Stimulated activated CD8-positive, alpha-beta memory T cell treated with anti-CD3 and anti-CD28 coated beads, Interleukin-7, amount 100 ng/mL, for 4 hours (primary cell): ENCODE results near the gene MTMR1.

Source experiments
- DNase-seq, 2 donors: peaks; one replicate each; pipeline ENCODE4 v3.0.0-alpha.2; 2020; ENCODE audit warnings: low read depth in 2 of 2

Gene MTMR1

GRCh38 chrX:150692831-150693724, at the start of gene MTMR1:
Gene MTMR1, plus strand, starts transcription at chrX:150693396. Its CDS starts 135 bp downstream, at chrX:150693531.
- DNase-seq, result peak; percentile 24 to 58

GRCh38 chrX:150643958-150644357, 49.2 kb upstream of the MTMR1 start:
- no peak for DNase-seq

GRCh38 chrX:150644422-150644821, 48.8 kb upstream of the MTMR1 start:
- DNase-seq, result no peak

GRCh38 chrX:150647331-150647730, 45.9 kb upstream of the MTMR1 start:
- no peak for DNase-seq

GRCh38 chrX:150648296-150648940, 44.8 kb upstream of the MTMR1 start:
- no peak for DNase-seq

GRCh38 chrX:150649096-150649870, 43.9 kb upstream of the MTMR1 start:
- DNase-seq, result no peak

GRCh38 chrX:150651906-150652305, 41.3 kb upstream of the MTMR1 start:
- no peak for DNase-seq

GRCh38 chrX:150655788-150656187, 37.4 kb upstream of the MTMR1 start:
- no peak for DNase-seq

GRCh38 chrX:150663073-150663472, 30.1 kb upstream of the MTMR1 start:
- no peak for DNase-seq

- DNase-seq, result no peak
Observed at GRCh38 chrX:150664290-150664689, 28.9 kb upstream of the MTMR1 start.

- DNase-seq, result no peak
Observed at GRCh38 chrX:150676221-150676620, 17.0 kb upstream of the MTMR1 start.

GRCh38 chrX:150680974-150681373, 12.2 kb upstream of the MTMR1 start:
- no peak for DNase-seq

- no peak for DNase-seq
Observed at GRCh38 chrX:150683112-150683511, 10.1 kb upstream of the MTMR1 start.

- no peak for DNase-seq
Observed at GRCh38 chrX:150683536-150684146, 9.6 kb upstream of the MTMR1 start.

- no peak for DNase-seq
Observed at GRCh38 chrX:150688911-150689451, 4.2 kb upstream of the MTMR1 start.

- DNase-seq, result no peak
Observed at GRCh38 chrX:150690126-150690525, 3.1 kb upstream of the MTMR1 start.

- no peak for DNase-seq
Observed at GRCh38 chrX:150692296-150692695, 900 bp upstream of the MTMR1 start.

GRCh38 chrX:150693725-150694574, 754 bp downstream of the MTMR1 start:
- DNase-seq, result peak; percentile 35 to 64

- DNase-seq, result no peak
Observed at GRCh38 chrX:150694738-150695410, 1.7 kb downstream of the MTMR1 start.

GRCh38 chrX:150696331-150696730, 3.1 kb downstream of the MTMR1 start:
- no peak for DNase-seq
